ENCODE measurements around the gene ATP8B1. TPM values are rescaled to one million over a fixed set of nuclear protein-coding genes. Genes with fewer than 3 reads are reported as not detected.

Gene ATP8B1
- total and polyA plus RNA-seq, 2 experiments from 2014 or later: 7.9 to 38.4 TPM

DNA sequence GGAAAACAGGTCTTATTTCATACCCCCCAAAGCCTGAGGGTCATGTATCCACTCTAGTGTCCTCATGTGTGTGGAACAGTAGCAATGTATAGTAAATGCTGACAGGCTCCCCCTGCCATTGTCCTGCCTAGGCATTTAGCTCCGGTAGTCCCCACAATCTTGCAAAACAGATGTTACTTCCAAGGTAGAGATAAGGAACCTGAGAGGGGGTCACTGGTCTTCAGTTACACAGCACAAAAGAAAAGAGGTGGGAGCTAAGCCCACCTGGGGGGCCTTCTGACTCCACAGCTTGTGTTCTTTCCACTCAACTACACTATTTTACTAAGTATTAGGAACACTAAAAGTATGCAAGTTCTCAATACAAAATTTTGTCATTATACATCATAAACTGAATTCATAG lies 199.2 kb downstream of the ATP8B1 start:
- 73% methylated on average over 1 of the region's 1 CpG for WGBS (ENCODE audit: low lambda C conversion rate, missing lambda C conversion rate)
- no peak for DNase-seq (ENCODE audit: low spot score)
- Histone ChIP-seq H3K27me3 (no peaks in the 10 kb centered on the region), H3K4me2 (no peak overlapping the region), H3K9me2 (replicated peaks; ENCODE audit: insufficient read depth) (no peaks in the 10 kb centered on the region), H3K79me2 (no peaks in the 10 kb centered on the region), H3K9me3 (ENCODE audit: low read depth) (no peaks in the 10 kb centered on the region), H2AFZ (no peak overlapping the region), H3K4me3 (no peak overlapping the region), H3K36me3 (replicated peaks; ENCODE audit: insufficient read depth, low read depth) (peaks cover 13% of the 10 kb centered on the region), H3K27ac (no peak overlapping the region), H4K20me1 (ENCODE audit: insufficient read depth, poor library complexity, severe bottlenecking) (no peaks in the 10 kb centered on the region), H3K4me1 (ENCODE audit: insufficient read depth) (no peaks in the 10 kb centered on the region)
- TF ChIP-seq EZH2 (IDR thresholded peaks at IDR 0.05; ENCODE audit: borderline replicate concordance) (no peak), EZH2phosphoT487 (IDR thresholded peaks at IDR 0.05; ENCODE audit: low read depth, severe bottlenecking, unreplicated experiment) (no peak), CTCF (IDR thresholded peaks at IDR 0.05; ENCODE audit: poor library complexity) (no peak)

Small RNAs within 50 kb of the gene (small RNA-seq; reads per million reads assigned to genes)
- gene RNU6-742P: not detected

Other genes with a start within 250 kb of the ATP8B1 start
- gene FECH, start 216.6 kb downstream of the ATP8B1 start, total RNA-seq: 19.3 and 28.1 TPM in 2 replicates
- 14.5 and 17.4 TPM in 2 replicates for gene FECH, start 216.6 kb downstream of the ATP8B1 start, polyA plus RNA-seq
- 179 and 184 TPM in 2 replicates for gene NARS1, start 181.5 kb downstream of the ATP8B1 start, total RNA-seq
- gene NARS1, start 181.5 kb downstream of the ATP8B1 start, polyA plus RNA-seq: 123 and 124 TPM in 2 replicates
- gene NEDD4L, start 240.9 kb upstream of the ATP8B1 start, total RNA-seq: 139 and 140 TPM in 2 replicates
- 104 and 122 TPM in 2 replicates for gene NEDD4L, start 240.9 kb upstream of the ATP8B1 start, polyA plus RNA-seq

Measured in hepatocyte (in vitro differentiated cells).